Calu3 (cell line): ENCODE results near the gene SCRN2. TPM values are rescaled to one million over a fixed set of nuclear protein-coding genes. Genes with fewer than 3 reads are reported as not detected.

Experiments
- BruUV-seq: library from RNA; stranded (reverse); fragments of 400-500 nt; replicated peaks from 2 replicates; lab custom pipeline; 2021; lab: Mats Ljungman, UMichigan
- CTCF ChIA-PET: fragments of 300-600 bp; sonication (Branson Sonifier 250); formaldehyde crosslinking; loops from one replicate; lab custom pipeline; 2022; ENCODE audit warnings: antibody characterized with exemption; lab: Charles Lee
- DNase-seq: peaks from one replicate; pipeline ENCODE4 v3.0.0; 2022
- H3K27ac Mint-ChIP-seq: one replicate; pipeline ENCODE4 v1.8.0; 2022; ENCODE audit warnings: mixed read lengths; ENCODE audit not compliant: unreplicated experiment
- H3K27me3 Mint-ChIP-seq: one replicate; pipeline ENCODE4 v1.8.0; 2022; ENCODE audit warnings: mixed read lengths; ENCODE audit not compliant: unreplicated experiment
- H3K36me3 Mint-ChIP-seq: one replicate; pipeline ENCODE4 v1.8.0; 2022; ENCODE audit warnings: mild to moderate bottlenecking, moderate library complexity, mixed read lengths; ENCODE audit not compliant: insufficient read depth, unreplicated experiment
- H3K4me1 Mint-ChIP-seq: one replicate; pipeline ENCODE4 v1.8.0; 2022; ENCODE audit warnings: mild to moderate bottlenecking, low read depth, mixed read lengths; ENCODE audit not compliant: unreplicated experiment
- H3K4me3 Mint-ChIP-seq: one replicate; pipeline ENCODE4 v1.8.0; 2022; ENCODE audit warnings: mild to moderate bottlenecking, low read depth, moderate library complexity, mixed read lengths; ENCODE audit not compliant: unreplicated experiment
- H3K9me3 Mint-ChIP-seq: one replicate; pipeline ENCODE4 v1.8.0; 2022; ENCODE audit warnings: low read depth, mixed read lengths; ENCODE audit not compliant: unreplicated experiment
- CTCF ChIP-seq: fragments of 200-600 bp; IDR thresholded peaks from one replicate; pipeline ENCODE4 v1.8.0; 2022; ENCODE audit warnings: antibody characterized with exemption; ENCODE audit not compliant: unreplicated experiment
- intact Hi-C: fragments of 100-400 bp; cut with micrococcal nuclease; formaldehyde crosslinking; loops from one replicate; pipeline ENCODE4 v1.10.0; 2022; ENCODE audit not compliant: unreplicated experiment
- total RNA-seq: library from RNA; stranded (reverse); gene quantifications from 2 replicates; pipeline ENCODE4 v1.2.3, GENCODE V29; 2022

The SCRN2 gene
- total RNA-seq, 1 experiment from 2014 or later = 37.0 TPM

DNA sequence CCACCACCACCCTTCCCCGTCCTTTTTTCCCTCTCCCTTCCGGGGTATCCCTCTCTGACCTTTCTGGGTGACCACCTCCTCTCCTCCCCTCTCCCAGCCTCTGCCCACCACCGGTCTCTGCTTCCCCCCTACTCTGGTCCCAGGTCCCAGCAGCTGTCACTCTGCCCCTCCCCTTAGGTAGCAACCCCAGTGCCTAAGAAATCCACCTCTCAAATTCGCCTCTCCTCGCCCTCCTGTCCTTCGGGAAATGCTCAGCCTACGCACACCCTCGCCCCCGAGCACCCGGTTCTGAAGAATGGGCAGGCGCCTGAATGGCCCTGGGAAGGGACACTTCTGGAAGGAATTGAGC lies 10.7 kb upstream of the SCRN2 start:
- BruUV-seq = no TSS peak
- H3K27me3 Mint-ChIP-seq = peaks cover 71% of the 10 kb centered on the region
- H3K9me3 Mint-ChIP-seq = no peaks in the 10 kb centered on the region
- H3K27ac Mint-ChIP-seq = no peak overlapping the region
- intact Hi-C loops = no loop called here
- no peak for DNase-seq
- TF ChIP-seq CTCF = no peak
- H3K4me1 Mint-ChIP-seq = peaks cover 22% of the 10 kb centered on the region
- H3K4me3 Mint-ChIP-seq = peak overlapping the region; percentile 75
- peaks cover 8% of the 10 kb centered on the region for H3K36me3 Mint-ChIP-seq
- CTCF ChIA-PET = interaction anchor here (1.3 to 2.6 kb wide), 5 partner anchors 11 to 167 kb away, joined by 3 to 25 read pairs (median 9); partner anchors contain the start of genes SCRN2 and SP2

DNA sequence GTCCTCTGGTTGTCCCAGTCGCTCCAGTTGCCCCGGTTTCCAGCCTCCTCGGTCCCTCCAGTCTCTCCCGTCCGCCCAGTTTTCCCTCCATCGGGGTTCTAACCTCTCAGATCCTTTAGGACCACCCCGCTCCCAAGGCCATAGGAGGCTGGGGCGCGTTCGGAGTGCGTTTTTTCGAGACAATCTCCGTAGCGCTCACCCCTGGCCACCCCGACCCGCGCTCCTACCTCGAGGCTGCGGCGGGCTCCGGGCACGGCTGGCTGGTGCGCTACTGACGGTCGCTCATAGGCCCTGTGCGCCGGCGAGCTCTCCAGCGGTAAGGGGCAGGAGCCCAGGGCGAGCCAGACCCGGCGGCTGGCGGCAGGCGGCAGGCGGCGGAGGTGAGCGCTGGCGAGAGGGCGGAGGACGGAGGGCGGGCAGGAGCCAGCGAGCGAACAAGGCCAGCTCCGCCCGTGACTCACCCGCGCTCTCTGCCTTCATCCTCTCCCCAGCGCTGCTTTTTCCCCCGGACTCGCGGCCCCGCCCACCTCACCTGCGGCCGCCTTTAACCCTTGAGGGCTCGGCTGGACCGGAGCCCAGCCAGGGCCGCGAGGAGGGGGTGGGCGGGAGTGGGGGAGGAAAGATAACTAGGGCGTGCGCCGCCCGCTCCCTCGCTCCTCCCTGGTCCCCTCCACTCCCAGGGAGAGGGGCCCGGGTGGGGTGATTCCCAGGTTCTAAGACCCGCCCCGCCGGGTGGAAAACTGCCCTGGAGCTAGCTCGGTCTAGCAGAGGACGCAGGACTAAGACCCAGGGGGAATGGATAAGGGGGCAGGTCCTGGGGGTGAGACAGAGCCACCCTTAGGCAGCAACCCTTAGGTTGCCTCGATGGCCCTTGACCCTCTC lies 9.9 kb upstream of the SCRN2 start, which contains the start of gene SP6:
Gene SP6, minus strand, starts transcription at position 472 of the 882 bp plus-strand sequence. CDS start 2,734 bp downstream, outside the sequence.
- TF ChIP-seq CTCF = peak; percentile 21
- peak; percentile 97 for DNase-seq
- Mint-ChIP-seq H3K36me3 (peaks cover 8% of the 10 kb centered on the region), H3K27me3 (peaks cover 63% of the 10 kb centered on the region), H3K4me1 (peaks cover 22% of the 10 kb centered on the region), H3K27ac (no peak within 1 kb of the TSS), H3K9me3 (no peaks in the 10 kb centered on the region), H3K4me3 (peak within 1 kb of the TSS; percentile 75)
- CTCF ChIA-PET = interaction anchor here (0.6 to 2.6 kb wide), 14 partner anchors 8 to 301 kb away, joined by 3 to 25 read pairs (median 4); partner anchors contain the start of genes CDK5RAP3, LRRC46, MRPL10 and SCRN2
- no TSS peak for BruUV-seq
- intact Hi-C loops = no loop called here

DNA sequence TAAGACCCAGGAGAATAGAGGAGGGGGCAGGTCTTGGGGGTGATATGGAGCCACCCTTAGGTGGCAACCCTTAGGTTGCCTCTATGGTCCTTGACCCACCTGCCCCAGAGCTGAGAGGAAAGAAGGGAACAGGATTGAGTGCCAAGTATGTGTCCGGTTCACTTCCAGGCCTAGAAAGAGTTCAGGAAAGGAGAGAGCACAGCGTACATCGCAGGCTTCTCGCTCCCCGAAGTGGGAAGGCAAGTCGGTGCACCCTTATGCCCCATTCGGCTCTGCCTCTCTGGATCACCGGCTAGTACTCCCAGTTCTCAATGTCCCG lies 9.3 kb upstream of the SCRN2 start:
- no peak for DNase-seq
- BruUV-seq = no TSS peak
- peaks cover 8% of the 10 kb centered on the region for H3K36me3 Mint-ChIP-seq
- peaks cover 57% of the 10 kb centered on the region for H3K27me3 Mint-ChIP-seq
- no peak overlapping the region for H3K27ac Mint-ChIP-seq
- no peak for TF ChIP-seq CTCF
- H3K9me3 Mint-ChIP-seq = no peaks in the 10 kb centered on the region
- peak overlapping the region; percentile 75 for H3K4me3 Mint-ChIP-seq
- intact Hi-C loops = no loop called here
- CTCF ChIA-PET = interaction anchor here (0.9 to 2.6 kb wide), 10 partner anchors 9 to 168 kb away, joined by 3 to 25 read pairs (median 4); partner anchors contain the start of genes SCRN2, SP2 and TBX21
- H3K4me1 Mint-ChIP-seq = peaks cover 22% of the 10 kb centered on the region

- peaks cover 8% of the 10 kb centered on the region for H3K36me3 Mint-ChIP-seq
- H3K4me1 Mint-ChIP-seq = peaks cover 26% of the 10 kb centered on the region
- intact Hi-C loops = loop anchor here (10.0 kb wide), 1 partner anchor 97 kb away; the partner anchor contains the start of gene PNPO
- CTCF ChIA-PET = interaction anchor here (1.7 to 2.0 kb wide), 2 partner anchors 13 to 41 kb away, joined by 4 to 7 read pairs; no protein-coding TSS in a partner anchor
- H3K9me3 Mint-ChIP-seq = no peaks in the 10 kb centered on the region
- H3K27me3 Mint-ChIP-seq = peaks cover 35% of the 10 kb centered on the region
- TF ChIP-seq CTCF = no peak
- no peak overlapping the region for H3K27ac Mint-ChIP-seq
- no peak for DNase-seq
- H3K4me3 Mint-ChIP-seq = no peak overlapping the region
- BruUV-seq = no TSS peak
Observed at GRCh38 chr17:47848198-47848513, 7.1 kb upstream of the SCRN2 start.
